BLaER1 (cell line): ENCODE measurements around the gene SEC22A.
"Not testable (repeated sequence)": the region's sequence is repeated elsewhere in the genome, so short reads cannot be mapped to it uniquely, and the experiment has no call there.

Source experiments
- H3K27ac ChIP-seq: shearing (Covaris generic); formaldehyde crosslinking; 2 replicates; pipeline ENCODE4 v1.8.1; 2022
- H3K27me3 ChIP-seq: shearing (Covaris generic); formaldehyde crosslinking; 2 replicates; pipeline ENCODE4 v1.8.1; 2022
- H3K36me3 ChIP-seq: shearing (Covaris generic); formaldehyde crosslinking; 2 replicates; pipeline ENCODE4 v1.8.1; 2022
- H3K4me1 ChIP-seq: shearing (Covaris generic); formaldehyde crosslinking; 2 replicates; pipeline ENCODE4 v1.8.1; 2022
- H3K4me2 ChIP-seq: shearing (Covaris generic); formaldehyde crosslinking; 2 replicates; pipeline ENCODE4 v1.8.1; 2022
- H3K4me3 ChIP-seq: shearing (Covaris generic); formaldehyde crosslinking; 2 replicates; pipeline ENCODE4 v1.8.1; 2022
- H3K9ac ChIP-seq: shearing (Covaris generic); formaldehyde crosslinking; 2 replicates; pipeline ENCODE4 v1.8.1; 2022
- H3K9me3 ChIP-seq: shearing (Covaris generic); formaldehyde crosslinking; 2 replicates; pipeline ENCODE4 v1.8.1; 2022
- H4K20me1 ChIP-seq: shearing (Covaris generic); formaldehyde crosslinking; 2 replicates; pipeline ENCODE4 v1.8.1; 2022
- Cebpa-rat ChIP-seq: shearing (Covaris generic); IDR thresholded peaks from 2 replicates; pipeline ENCODE4 v1.8.1; 2022

Gene SEC22A

GRCh38 chr3:123218990-123219389 lies 17.2 kb downstream of the SEC22A start:
- Histone ChIP-seq H3K4me1 (peaks cover 5% of the 10 kb centered on the region; the same call in 1 of the 2 replicates), H3K27me3 (no peaks in the 10 kb centered on the region), H3K27ac (no peak overlapping the region), H3K36me3 (peaks cover 21% of the 10 kb centered on the region; the same call in 1 of the 2 replicates), H4K20me1 (peaks cover 40% of the 10 kb centered on the region), H3K9ac (no peak overlapping the region), H3K9me3 (no peaks in the 10 kb centered on the region), H3K4me2 (no peak overlapping the region), H3K4me3 (no peak overlapping the region)
- no peak for TF ChIP-seq Cebpa-rat

GRCh38 chr3:123221369-123221768 lies 19.6 kb downstream of the SEC22A start:
- peaks cover 19% of the 10 kb centered on the region for H4K20me1 ChIP-seq
- not testable (repeated sequence) for H3K4me1 ChIP-seq, H3K9me3 ChIP-seq, H3K4me2 ChIP-seq, H3K4me3 ChIP-seq, H3K9ac ChIP-seq, H3K27ac ChIP-seq, H3K27me3 ChIP-seq
- H3K36me3 ChIP-seq: peaks cover 27% of the 10 kb centered on the region

- Histone ChIP-seq H3K4me1 (peaks cover 5% of the 10 kb centered on the region; the same call in 1 of the 2 replicates), H3K4me2 (no peak overlapping the region), H4K20me1 (peaks cover 14% of the 10 kb centered on the region), H3K27me3 (no peaks in the 10 kb centered on the region), H3K36me3 (peaks cover 59% of the 10 kb centered on the region), H3K9ac (no peak overlapping the region), H3K9me3 (peaks cover 31% of the 10 kb centered on the region), H3K27ac (no peak overlapping the region), H3K4me3 (no peak overlapping the region)
- no peak for TF ChIP-seq Cebpa-rat
Measured at GRCh38 chr3:123225016-123225415, 23.3 kb downstream of the SEC22A start.

GRCh38 chr3:123226549-123226948 lies 24.8 kb downstream of the SEC22A start:
- Histone ChIP-seq H3K36me3 (peaks cover 60% of the 10 kb centered on the region), H3K4me3 (no peak overlapping the region), H3K4me1 (peaks cover 5% of the 10 kb centered on the region; the same call in 1 of the 2 replicates), H3K27ac (no peak overlapping the region), H3K4me2 (no peak overlapping the region), H4K20me1 (peaks cover 7% of the 10 kb centered on the region; the same call in 1 of the 2 replicates), H3K9me3 (peaks cover 31% of the 10 kb centered on the region), H3K27me3 (no peaks in the 10 kb centered on the region), H3K9ac (no peak overlapping the region)
- no peak for TF ChIP-seq Cebpa-rat

GRCh38 chr3:123229145-123229544 lies 27.4 kb downstream of the SEC22A start:
- Histone ChIP-seq H3K9ac (no peak overlapping the region), H4K20me1 (no peaks in the 10 kb centered on the region), H3K4me2 (no peak overlapping the region), H3K27me3 (no peaks in the 10 kb centered on the region), H3K4me1 (no peaks in the 10 kb centered on the region), H3K9me3 (peaks cover 31% of the 10 kb centered on the region), H3K27ac (no peak overlapping the region), H3K4me3 (no peak overlapping the region), H3K36me3 (peaks cover 68% of the 10 kb centered on the region)
- TF ChIP-seq Cebpa-rat: no peak

- no peak overlapping the region for H3K4me2 ChIP-seq
- no peak overlapping the region for H3K9ac ChIP-seq
- H3K4me3 ChIP-seq: no peak overlapping the region
- TF ChIP-seq Cebpa-rat: no peak
- no peaks in the 10 kb centered on the region; the same call in 1 of the 2 replicates for H3K9me3 ChIP-seq
- peaks cover 48% of the 10 kb centered on the region for H3K36me3 ChIP-seq
- H3K4me1 ChIP-seq: no peaks in the 10 kb centered on the region
- H3K27me3 ChIP-seq: no peaks in the 10 kb centered on the region
- H3K27ac ChIP-seq: no peak overlapping the region
- H4K20me1 ChIP-seq: 0 out of 2 replicates have a peak, but pooled peaks cover 5% of the 10 kb centered on the region
Measured at GRCh38 chr3:123236902-123237301, 35.2 kb downstream of the SEC22A start.

- not testable (repeated sequence) for H3K27me3 ChIP-seq, H3K9me3 ChIP-seq, H3K9ac ChIP-seq, H3K4me2 ChIP-seq, H3K4me1 ChIP-seq, H3K27ac ChIP-seq, H3K4me3 ChIP-seq, H4K20me1 ChIP-seq
- peaks cover 42% of the 10 kb centered on the region for H3K36me3 ChIP-seq
Measured at GRCh38 chr3:123239186-123239585, 37.4 kb downstream of the SEC22A start.

GRCh38 chr3:123239756-123240155 lies 38.0 kb downstream of the SEC22A start:
- Histone ChIP-seq H4K20me1 (0 out of 2 replicates have a peak, but pooled peaks cover 5% of the 10 kb centered on the region), H3K9ac (no peak overlapping the region), H3K27ac (no peak overlapping the region), H3K27me3 (no peaks in the 10 kb centered on the region), H3K4me3 (no peak overlapping the region), H3K36me3 (peaks cover 42% of the 10 kb centered on the region), H3K4me2 (no peak overlapping the region), H3K4me1 (no peaks in the 10 kb centered on the region), H3K9me3 (no peaks in the 10 kb centered on the region; the same call in 1 of the 2 replicates)
- no peak for TF ChIP-seq Cebpa-rat

GRCh38 chr3:123244128-123244527 lies 42.4 kb downstream of the SEC22A start:
- Histone ChIP-seq H3K4me3 (no peak overlapping the region), H3K4me2 (no peak overlapping the region), H3K27me3 (no peaks in the 10 kb centered on the region), H3K36me3 (peaks cover 55% of the 10 kb centered on the region), H3K9me3 (no peaks in the 10 kb centered on the region; the same call in 1 of the 2 replicates), H4K20me1 (0 out of 2 replicates have a peak, but pooled peaks cover 5% of the 10 kb centered on the region), H3K4me1 (peaks cover 8% of the 10 kb centered on the region), H3K27ac (no peak overlapping the region), H3K9ac (no peak overlapping the region)
- no peak for TF ChIP-seq Cebpa-rat

GRCh38 chr3:123246866-123247265 lies 45.1 kb downstream of the SEC22A start:
- Histone ChIP-seq H4K20me1 (no peaks in the 10 kb centered on the region), H3K27ac (no peak overlapping the region), H3K9ac (no peak overlapping the region), H3K36me3 (peaks cover 56% of the 10 kb centered on the region), H3K27me3 (no peaks in the 10 kb centered on the region), H3K4me2 (no peak overlapping the region), H3K9me3 (no peaks in the 10 kb centered on the region), H3K4me3 (no peak overlapping the region), H3K4me1 (peaks cover 8% of the 10 kb centered on the region)
- no peak for TF ChIP-seq Cebpa-rat

- H3K4me1 ChIP-seq: no peaks in the 10 kb centered on the region
- H3K27ac ChIP-seq: no peak overlapping the region
- H3K27me3 ChIP-seq: no peaks in the 10 kb centered on the region
- no peaks in the 10 kb centered on the region for H3K9me3 ChIP-seq
- peaks cover 7% of the 10 kb centered on the region; the same call in 1 of the 2 replicates for H3K36me3 ChIP-seq
- no peak for TF ChIP-seq Cebpa-rat
- no peak overlapping the region for H3K4me3 ChIP-seq
- no peak overlapping the region for H3K9ac ChIP-seq
- H4K20me1 ChIP-seq: no peaks in the 10 kb centered on the region
- no peak overlapping the region for H3K4me2 ChIP-seq
Measured at GRCh38 chr3:123256256-123256655, 54.5 kb downstream of the SEC22A start.
